ENCODE data around the gene SLC9A7.

DNA sequence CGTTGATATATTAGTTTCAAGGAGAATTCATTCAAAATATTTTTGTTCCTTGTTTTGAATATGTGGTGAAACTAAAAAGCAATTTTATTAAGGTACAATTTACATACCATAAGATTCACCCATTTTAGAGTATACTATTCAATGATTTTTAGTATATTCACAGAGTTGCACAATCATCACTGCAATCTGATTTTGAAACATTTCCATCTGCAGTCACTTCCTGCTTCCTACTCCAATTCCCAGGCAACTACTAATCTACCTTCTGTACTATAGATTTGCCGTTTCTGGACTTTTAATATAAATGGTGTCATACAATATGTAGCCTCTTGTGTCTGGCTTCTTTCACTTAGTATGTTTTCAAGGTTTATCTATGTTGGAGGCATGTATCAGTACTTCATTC lies 71.3 kb downstream of the SLC9A7 start:
- TF ChIP-seq CTCF (conservative IDR thresholded peaks at IDR 0.05; ENCODE audit: low read length) (no peak), EZH2phosphoT487 (IDR thresholded peaks at IDR 0.05; ENCODE audit: borderline replicate concordance) (no peak)

Data from Loucy (cell line).